Central memory CD4-positive, alpha-beta T cell (primary cell): ENCODE data around the gene MYCN.

Experiments used
- DNase-seq: peaks from one replicate; pipeline ENCODE4 v3.0.0; 2022

Gene MYCN

GRCh38 chr2:15980605-15981098 is 40.3 kb downstream of the MYCN start:
- no peak for DNase-seq

GRCh38 chr2:15981646-15982045 is 41.3 kb downstream of the MYCN start:
- no peak for DNase-seq

- no peak for DNase-seq
Measured at GRCh38 chr2:15982285-15983044, 42.1 kb downstream of the MYCN start.

- DNase-seq, result no peak
Measured at GRCh38 chr2:15983496-15983895, 43.1 kb downstream of the MYCN start.

- no peak for DNase-seq
Measured at GRCh38 chr2:15984368-15985255, 44.3 kb downstream of the MYCN start.

- DNase-seq, result no peak
Measured at GRCh38 chr2:15985531-15985930, 45.2 kb downstream of the MYCN start.

GRCh38 chr2:15986068-15986560 is 45.8 kb downstream of the MYCN start:
- no peak for DNase-seq

GRCh38 chr2:15986644-15987043 is 46.3 kb downstream of the MYCN start:
- no peak for DNase-seq

GRCh38 chr2:15988733-15989132 is 48.4 kb downstream of the MYCN start:
- DNase-seq, result no peak

DNA sequence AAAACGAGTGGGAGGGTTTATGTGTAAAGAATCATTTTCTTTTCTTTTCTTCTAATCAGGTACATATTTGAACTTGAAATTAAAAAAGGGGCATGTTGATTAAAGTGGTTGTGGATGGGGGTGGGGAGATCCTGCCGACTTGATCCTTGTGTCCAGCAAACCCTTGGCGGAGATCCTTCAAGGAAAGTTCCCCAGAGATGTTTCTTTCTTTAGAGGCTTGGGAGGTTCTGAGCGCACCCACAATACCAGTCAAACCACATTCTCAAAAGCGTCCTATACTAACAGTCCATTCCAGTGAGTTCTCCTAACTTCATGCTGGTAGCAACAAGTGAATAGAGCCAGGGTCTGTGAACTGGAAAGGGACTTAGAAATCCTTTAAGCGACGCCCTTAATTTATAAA is 49.2 kb downstream of the MYCN start:
- no peak for DNase-seq

DNA sequence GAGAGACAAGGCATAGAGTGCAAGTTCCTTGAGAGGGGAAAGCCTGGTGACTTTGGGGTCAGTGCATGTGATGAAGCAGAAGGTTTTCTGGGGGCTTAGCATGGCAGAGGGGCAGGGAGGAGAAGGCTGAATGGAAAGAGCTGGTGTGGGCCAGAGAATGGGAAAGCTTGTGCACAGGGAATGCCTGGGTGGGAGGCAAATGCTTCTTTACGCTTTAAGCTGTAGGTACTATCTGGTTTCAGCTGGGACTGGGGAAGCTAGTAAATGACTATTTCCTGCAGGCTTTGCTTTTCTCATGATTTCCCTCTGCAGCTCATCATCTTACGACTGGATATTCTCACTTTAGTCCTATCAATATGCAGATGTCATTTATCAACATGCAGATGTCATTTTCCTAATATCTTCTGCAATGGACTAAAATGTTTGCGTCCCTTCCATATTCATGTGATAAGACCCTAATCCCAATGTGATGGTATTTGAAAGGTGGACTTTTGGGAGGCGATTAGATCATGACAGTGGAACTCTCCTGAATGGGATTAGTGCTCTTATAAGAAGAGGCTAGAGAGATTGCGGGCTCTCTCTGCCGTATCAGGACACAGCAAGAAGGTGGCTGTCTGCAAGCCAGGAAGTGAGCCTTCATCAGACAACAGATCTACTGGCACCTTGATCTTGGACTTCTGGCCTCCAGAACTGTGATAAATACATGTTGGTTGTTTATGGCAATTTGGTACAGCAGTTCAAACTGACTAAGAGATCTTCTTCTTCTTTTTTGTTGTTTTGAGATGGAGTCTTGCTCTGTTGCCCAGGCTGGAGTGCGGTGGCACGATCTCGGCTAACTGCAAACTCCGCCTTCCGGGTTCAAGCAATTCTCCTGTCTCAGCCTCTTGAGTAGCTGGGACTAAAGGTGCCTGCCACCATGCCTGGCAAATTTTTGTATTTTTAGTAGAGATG is 50.1 kb downstream of the MYCN start:
- DNase-seq, result no peak

- DNase-seq, result no peak
Measured at GRCh38 chr2:15991231-15991630, 50.9 kb downstream of the MYCN start.

GRCh38 chr2:15992457-15993231 is 52.3 kb downstream of the MYCN start:
- no peak for DNase-seq

DNA sequence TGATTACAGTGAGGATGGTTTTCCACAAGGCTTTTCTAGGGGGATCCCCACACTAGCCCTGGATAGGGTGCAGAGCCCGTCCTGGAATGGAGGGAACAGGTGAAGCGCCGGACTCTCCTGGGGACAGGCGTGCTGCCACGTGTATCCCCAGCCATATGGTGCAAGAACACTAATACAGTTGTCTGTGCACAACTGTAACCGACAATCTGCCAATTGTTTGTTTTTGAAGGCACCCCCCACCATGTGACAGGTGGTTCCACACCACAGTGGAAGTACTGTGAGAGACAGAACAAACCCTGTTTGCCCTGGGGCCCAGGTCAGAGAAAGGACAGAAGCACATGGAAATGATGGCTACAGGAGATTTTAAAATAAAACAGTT is 52.9 kb downstream of the MYCN start:
- DNase-seq, result no peak

DNA sequence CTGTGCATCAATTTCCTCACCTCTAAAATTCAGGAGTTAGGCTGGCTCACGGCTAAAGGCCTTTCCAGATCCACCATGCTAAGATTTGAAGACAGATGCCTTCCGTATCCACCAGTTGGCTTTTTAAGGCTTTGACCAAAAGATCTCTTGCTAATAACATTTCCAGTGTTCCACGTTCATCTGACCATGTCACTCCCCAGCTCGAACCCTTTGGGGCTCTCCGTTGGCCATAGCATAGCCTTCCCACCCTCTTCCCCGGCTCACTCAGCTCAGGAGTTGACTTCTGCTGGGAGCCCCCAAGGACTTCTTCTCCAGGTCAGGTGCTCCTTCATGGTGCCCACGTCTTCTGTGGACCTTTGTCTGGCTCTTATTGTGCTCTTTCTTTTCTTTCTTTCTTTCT is 53.3 kb downstream of the MYCN start:
- DNase-seq, result no peak

- no peak for DNase-seq
Measured at GRCh38 chr2:15995603-15996002, 55.3 kb downstream of the MYCN start.
